ENCODE results near the gene DSTN. TPM values are rescaled to one million over a fixed set of nuclear protein-coding genes. Genes with fewer than 3 reads are reported as not detected.

DSTN gene
- total RNA-seq, 2 experiments from 2014 or later = 25.5 to 58.1 TPM

- peaks cover 13% of the 10 kb centered on the region for H3K4me1 ChIP-seq (ENCODE audit: insufficient read depth, low read length, poor library complexity, severe bottlenecking)
- no peak for TF ChIP-seq EZH2phosphoT487 (IDR thresholded peaks at IDR 0.05; ENCODE audit: borderline replicate concordance, low read depth, low read length)
- H3K79me2 ChIP-seq (ENCODE audit: insufficient read depth, low read depth, low read length) = peaks cover 17% of the 10 kb centered on the region; the same call in 1 of the 2 replicates
- no peaks in the 10 kb centered on the region for H3K9me2 ChIP-seq (ENCODE audit: insufficient read depth, low read length)
- no peaks in the 10 kb centered on the region for H3K36me3 ChIP-seq (ENCODE audit: insufficient read depth, low read length)
- peak; percentile 7 for DNase-seq (ENCODE audit: low spot score)
- no peak overlapping the region for H3K4me3 ChIP-seq (ENCODE audit: low read depth, low read length, poor library complexity, severe bottlenecking)
- ChIA-PET POLR2A (no interaction called here), CTCF (ENCODE audit: unreplicated experiment) (no interaction called here)
- no TSS peak for BruUV-seq (replicated peaks)
- intact Hi-C loops (cut with micrococcal nuclease; ENCODE audit: unreplicated experiment) = no loop called here
- no peaks in the 10 kb centered on the region for H3K9me3 ChIP-seq (ENCODE audit: low read length)
- no peak overlapping the region for H3K4me2 ChIP-seq (ENCODE audit: low read length)
- H4K20me1 ChIP-seq (ENCODE audit: insufficient read depth, low read length) = no peaks in the 10 kb centered on the region
- H2AFZ ChIP-seq (ENCODE audit: low read length) = no peak overlapping the region
- H3K27ac ChIP-seq (ENCODE audit: low read depth, low read length, poor library complexity, severe bottlenecking) = no peak overlapping the region
Measured at GRCh38 chr20:17568045-17568788, 1.7 kb upstream of the DSTN start.

GRCh38 chr20:17568972-17569521, 828 bp upstream of the DSTN start:
- DNase-seq (ENCODE audit: low spot score) = no peak
- Histone ChIP-seq H2AFZ (ENCODE audit: low read length) (no peak overlapping the region), H3K4me1 (ENCODE audit: insufficient read depth, low read length, poor library complexity, severe bottlenecking) (peaks cover 13% of the 10 kb centered on the region), H3K9me3 (ENCODE audit: low read length) (no peaks in the 10 kb centered on the region), H3K79me2 (ENCODE audit: insufficient read depth, low read depth, low read length) (peaks cover 17% of the 10 kb centered on the region; the same call in 1 of the 2 replicates), H3K9me2 (ENCODE audit: insufficient read depth, low read length) (no peaks in the 10 kb centered on the region), H4K20me1 (ENCODE audit: insufficient read depth, low read length) (no peaks in the 10 kb centered on the region), H3K36me3 (ENCODE audit: insufficient read depth, low read length) (no peaks in the 10 kb centered on the region), H3K4me3 (ENCODE audit: low read depth, low read length, poor library complexity, severe bottlenecking) (no peak overlapping the region), H3K27ac (ENCODE audit: low read depth, low read length, poor library complexity, severe bottlenecking) (no peak overlapping the region), H3K4me2 (ENCODE audit: low read length) (peak overlapping the region; percentile 36; the same call in 1 of the 2 replicates)
- intact Hi-C loops (cut with micrococcal nuclease; ENCODE audit: unreplicated experiment) = no loop called here
- POLR2A ChIA-PET = interaction anchor here (0.6 to 1.5 kb wide), 2 partner anchors 29 to 64 kb away, joined by 3 read pairs; no protein-coding TSS in a partner anchor
- TF ChIP-seq CTCF (conservative IDR thresholded peaks at IDR 0.05; ENCODE audit: low read length) (no peak), EZH2phosphoT487 (IDR thresholded peaks at IDR 0.05; ENCODE audit: borderline replicate concordance, low read depth, low read length) (no peak)
- CTCF ChIA-PET (ENCODE audit: unreplicated experiment) = no interaction called here
- BruUV-seq (replicated peaks) = no TSS peak

- peak; percentile 46 for DNase-seq (ENCODE audit: low spot score)
- no TSS peak for BruUV-seq (replicated peaks)
- intact Hi-C loops (cut with micrococcal nuclease; ENCODE audit: unreplicated experiment) = loop anchor here (2.0 kb wide), 1 partner anchor 78 kb away; no protein-coding TSS in a partner anchor
Measured at GRCh38 chr20:17570347-17571152, 675 bp downstream of the DSTN start.

More at GRCh38 chr20:17570347-17571152, 675 bp downstream of the DSTN start:
- Histone ChIP-seq H3K79me2 (ENCODE audit: insufficient read depth, low read depth, low read length) (peaks cover 17% of the 10 kb centered on the region; the same call in 1 of the 2 replicates), H3K4me2 (ENCODE audit: low read length) (peak overlapping the region; percentile 94), H3K4me1 (ENCODE audit: insufficient read depth, low read length, poor library complexity, severe bottlenecking) (peaks cover 13% of the 10 kb centered on the region), H3K36me3 (ENCODE audit: insufficient read depth, low read length) (no peaks in the 10 kb centered on the region), H3K9me2 (ENCODE audit: insufficient read depth, low read length) (no peaks in the 10 kb centered on the region), H3K9me3 (ENCODE audit: low read length) (no peaks in the 10 kb centered on the region), H3K27ac (ENCODE audit: low read depth, low read length, poor library complexity, severe bottlenecking) (peak overlapping the region; percentile 35), H3K4me3 (ENCODE audit: low read depth, low read length, poor library complexity, severe bottlenecking) (peak overlapping the region; percentile 85), H2AFZ (ENCODE audit: low read length) (peak overlapping the region; percentile 79), H4K20me1 (ENCODE audit: insufficient read depth, low read length) (no peaks in the 10 kb centered on the region)
- CTCF ChIA-PET (ENCODE audit: unreplicated experiment) = interaction anchor here (0.6 to 0.9 kb wide), 3 partner anchors 34 to 1014 kb away, joined by 3 to 4 read pairs (median 3); partner anchors contain the start of gene BANF2
- peak; percentile 58 for TF ChIP-seq CTCF (conservative IDR thresholded peaks at IDR 0.05; ENCODE audit: low read length)
- no peak for TF ChIP-seq EZH2phosphoT487 (IDR thresholded peaks at IDR 0.05; ENCODE audit: borderline replicate concordance, low read depth, low read length)
- POLR2A ChIA-PET = interaction anchor here (0.5 to 3.7 kb wide), 17 partner anchors 16 to 896 kb away, joined by 3 to 15 read pairs (median 3); partner anchors contain the start of gene DZANK1

Data from OCI-LY7 (cell line).